Eye (tissue), 1 donor: Measurements from ENCODE around the gene MFN2.
"Not testable (repeated sequence)": the region's sequence is repeated elsewhere in the genome, so short reads cannot be mapped to it uniquely, and the experiment has no call there.

Experiments used
- DNase-seq: peaks from one replicate; pipeline ENCODE4 v3.0.0-alpha.2; 2015

The MFN2 gene

GRCh38 chr1:12028957-12029511 is 48.8 kb downstream of the MFN2 start:
- no peak for DNase-seq

- no peak for DNase-seq
These were observed 49.6 kb downstream of the MFN2 start for GRCh38 chr1:12029720-12030339.

- no peak for DNase-seq
These were observed 51.1 kb downstream of the MFN2 start for GRCh38 chr1:12031039-12031980.

GRCh38 chr1:12032161-12032621 is 51.9 kb downstream of the MFN2 start:
- DNase-seq: no peak

- DNase-seq: not testable (repeated sequence)
These were observed 53.2 kb downstream of the MFN2 start for GRCh38 chr1:12033441-12033840.

GRCh38 chr1:12034381-12034801 is 54.1 kb downstream of the MFN2 start:
- DNase-seq: no peak

- DNase-seq: no peak
These were observed 55.1 kb downstream of the MFN2 start for GRCh38 chr1:12035312-12035711.

- no peak for DNase-seq
These were observed 57.5 kb downstream of the MFN2 start for GRCh38 chr1:12037486-12038355.

- DNase-seq: no peak
These were observed 58.3 kb downstream of the MFN2 start for GRCh38 chr1:12038356-12039163.

- DNase-seq: no peak
These were observed 58.9 kb downstream of the MFN2 start for GRCh38 chr1:12039164-12039525.

- not testable (repeated sequence) for DNase-seq
These were observed 59.7 kb downstream of the MFN2 start for GRCh38 chr1:12039824-12040456.

GRCh38 chr1:12040457-12041051 is 60.3 kb downstream of the MFN2 start:
- DNase-seq: peak; percentile 50

- DNase-seq: not testable (repeated sequence)
These were observed 64.1 kb downstream of the MFN2 start for GRCh38 chr1:12044187-12044877.

GRCh38 chr1:12046749-12047119 is 66.5 kb downstream of the MFN2 start:
- DNase-seq: no peak

GRCh38 chr1:12047120-12047876 is 67.1 kb downstream of the MFN2 start:
- no peak for DNase-seq

- DNase-seq: no peak
These were observed 68.1 kb downstream of the MFN2 start for GRCh38 chr1:12048372-12048771.

- no peak for DNase-seq
These were observed 69.4 kb downstream of the MFN2 start for GRCh38 chr1:12049616-12050015.

GRCh38 chr1:12051361-12051760 is 71.1 kb downstream of the MFN2 start:
- no peak for DNase-seq

GRCh38 chr1:12052008-12052573 is 71.8 kb downstream of the MFN2 start:
- no peak for DNase-seq
